ENCODE measurements around the gene USP17L20. TPM values are rescaled to one million over a fixed set of nuclear protein-coding genes. Genes with fewer than 3 reads are reported as not detected.
"Not testable (repeated sequence)": the region's sequence is repeated elsewhere in the genome, so short reads cannot be mapped to it uniquely, and the experiment has no call there.

Gene USP17L20, protein sequence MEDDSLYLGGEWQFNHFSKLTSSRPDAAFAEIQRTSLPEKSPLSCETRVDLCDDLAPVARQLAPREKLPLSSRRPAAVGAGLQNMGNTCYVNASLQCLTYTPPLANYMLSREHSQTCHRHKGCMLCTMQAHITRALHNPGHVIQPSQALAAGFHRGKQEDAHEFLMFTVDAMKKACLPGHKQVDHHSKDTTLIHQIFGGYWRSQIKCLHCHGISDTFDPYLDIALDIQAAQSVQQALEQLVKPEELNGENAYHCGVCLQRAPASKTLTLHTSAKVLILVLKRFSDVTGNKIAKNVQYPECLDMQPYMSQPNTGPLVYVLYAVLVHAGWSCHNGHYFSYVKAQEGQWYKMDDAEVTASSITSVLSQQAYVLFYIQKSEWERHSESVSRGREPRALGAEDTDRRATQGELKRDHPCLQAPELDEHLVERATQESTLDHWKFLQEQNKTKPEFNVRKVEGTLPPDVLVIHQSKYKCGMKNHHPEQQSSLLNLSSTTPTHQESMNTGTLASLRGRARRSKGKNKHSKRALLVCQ
- total RNA-seq (ENCODE audit: unreplicated experiment) = not detected
- long read RNA-seq = 0 reads

DNA sequence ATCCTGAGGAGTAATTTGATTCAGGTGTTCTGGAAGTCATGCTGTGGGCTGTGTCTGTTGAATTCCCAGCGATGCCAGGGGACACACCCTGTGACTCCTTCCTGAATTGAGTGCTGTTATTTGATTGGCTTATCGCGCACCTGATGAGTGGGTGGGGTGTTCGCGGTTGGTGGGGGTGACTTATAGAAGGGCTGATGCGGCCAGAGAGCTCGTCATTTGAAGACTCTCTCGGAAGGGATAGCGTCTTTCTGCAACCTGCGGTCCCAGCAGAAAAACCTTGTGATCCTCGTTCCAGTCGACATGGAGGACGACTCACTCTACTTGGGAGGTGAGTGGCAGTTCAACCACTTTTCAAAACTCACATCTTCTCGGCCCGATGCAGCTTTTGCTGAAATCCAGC is at the start of gene USP17L20:
Gene USP17L20 (plus strand): TSS at position 301 of the 400 bp plus-strand sequence. CDS start 0 bp downstream, at position 301.
- not testable (repeated sequence) for H3K27me3 Mint-ChIP-seq (ENCODE audit: unreplicated experiment); H3K9me3 Mint-ChIP-seq (ENCODE audit: unreplicated experiment); H3K4me1 Mint-ChIP-seq (ENCODE audit: low read depth, unreplicated experiment); H3K36me3 Mint-ChIP-seq (ENCODE audit: unreplicated experiment); DNase-seq; H3K27ac Mint-ChIP-seq (ENCODE audit: unreplicated experiment); H3K4me3 Mint-ChIP-seq (ENCODE audit: unreplicated experiment)

GRCh38 chr4:9210357-9210756 is 47.6 kb upstream of the USP17L20 start, which contains the start of gene USP17L10:
Gene USP17L10 (plus strand): TSS chr4:9210657. CDS start chr4:9210657, 0 bp downstream.
- not testable (repeated sequence) for H3K4me3 Mint-ChIP-seq (ENCODE audit: unreplicated experiment); H3K27me3 Mint-ChIP-seq (ENCODE audit: unreplicated experiment); H3K4me1 Mint-ChIP-seq (ENCODE audit: low read depth, unreplicated experiment); DNase-seq; H3K36me3 Mint-ChIP-seq (ENCODE audit: unreplicated experiment); H3K27ac Mint-ChIP-seq (ENCODE audit: unreplicated experiment); H3K9me3 Mint-ChIP-seq (ENCODE audit: unreplicated experiment)

GRCh38 chr4:9214701-9215100 is 43.2 kb upstream of the USP17L20 start:
- H3K4me1 Mint-ChIP-seq (ENCODE audit: low read depth, unreplicated experiment); H3K4me3 Mint-ChIP-seq (ENCODE audit: unreplicated experiment); H3K27me3 Mint-ChIP-seq (ENCODE audit: unreplicated experiment); DNase-seq; H3K9me3 Mint-ChIP-seq (ENCODE audit: unreplicated experiment); H3K27ac Mint-ChIP-seq (ENCODE audit: unreplicated experiment); H3K36me3 Mint-ChIP-seq (ENCODE audit: unreplicated experiment): not testable (repeated sequence)

DNA sequence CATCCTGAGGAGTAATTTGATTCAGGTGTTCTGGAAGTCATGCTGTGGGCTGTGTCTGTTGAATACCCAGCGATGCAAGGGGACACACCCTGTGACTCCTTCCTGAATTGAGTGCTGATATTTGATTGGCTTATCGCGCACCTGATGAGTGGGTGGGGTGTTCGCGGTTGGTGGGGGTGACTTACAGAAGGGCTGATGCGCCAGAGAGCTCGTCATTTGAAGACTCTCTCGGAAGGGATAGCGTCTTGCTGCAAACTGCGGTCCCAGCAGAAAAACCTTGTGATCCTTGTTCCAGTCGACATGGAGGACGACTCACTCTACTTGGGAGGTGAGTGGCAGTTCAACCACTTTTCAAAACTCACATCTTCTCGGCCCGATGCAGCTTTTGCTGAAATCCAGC is 42.8 kb upstream of the USP17L20 start, which contains the start of gene USP17L11:
Gene USP17L11 (plus strand): TSS at position 301 of the 400 bp plus-strand sequence. CDS start 0 bp downstream, at position 301.
- H3K9me3 Mint-ChIP-seq (ENCODE audit: unreplicated experiment); H3K4me1 Mint-ChIP-seq (ENCODE audit: low read depth, unreplicated experiment); H3K36me3 Mint-ChIP-seq (ENCODE audit: unreplicated experiment); H3K27me3 Mint-ChIP-seq (ENCODE audit: unreplicated experiment); H3K27ac Mint-ChIP-seq (ENCODE audit: unreplicated experiment); DNase-seq; H3K4me3 Mint-ChIP-seq (ENCODE audit: unreplicated experiment): not testable (repeated sequence)

DNA sequence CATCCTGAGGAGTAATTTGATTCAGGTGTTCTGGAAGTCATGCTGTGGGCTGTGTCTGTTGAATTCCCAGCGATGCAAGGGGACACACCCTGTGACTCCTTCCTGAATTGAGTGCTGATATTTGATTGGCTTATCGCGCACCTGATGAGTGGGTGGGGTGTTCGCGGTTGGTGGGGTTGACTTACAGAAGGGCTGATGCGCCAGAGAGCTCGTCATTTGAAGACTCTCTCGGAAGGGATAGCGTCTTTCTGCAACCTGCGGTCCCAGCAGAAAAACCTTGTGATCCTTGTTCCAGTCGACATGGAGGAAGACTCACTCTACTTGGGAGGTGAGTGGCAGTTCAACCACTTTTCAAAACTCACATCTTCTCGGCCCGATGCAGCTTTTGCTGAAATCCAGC is 38.1 kb upstream of the USP17L20 start, which contains the start of gene USP17L12:
Gene USP17L12 (plus strand): TSS at position 301 of the 400 bp plus-strand sequence. CDS start 0 bp downstream, at position 301.
- not testable (repeated sequence) for H3K4me1 Mint-ChIP-seq (ENCODE audit: low read depth, unreplicated experiment); H3K27me3 Mint-ChIP-seq (ENCODE audit: unreplicated experiment); DNase-seq; H3K27ac Mint-ChIP-seq (ENCODE audit: unreplicated experiment); H3K4me3 Mint-ChIP-seq (ENCODE audit: unreplicated experiment); H3K9me3 Mint-ChIP-seq (ENCODE audit: unreplicated experiment); H3K36me3 Mint-ChIP-seq (ENCODE audit: unreplicated experiment)

- H3K27ac Mint-ChIP-seq (ENCODE audit: unreplicated experiment); H3K27me3 Mint-ChIP-seq (ENCODE audit: unreplicated experiment); H3K4me1 Mint-ChIP-seq (ENCODE audit: low read depth, unreplicated experiment); H3K4me3 Mint-ChIP-seq (ENCODE audit: unreplicated experiment); H3K9me3 Mint-ChIP-seq (ENCODE audit: unreplicated experiment); H3K36me3 Mint-ChIP-seq (ENCODE audit: unreplicated experiment); DNase-seq: not testable (repeated sequence)
Measured at GRCh38 chr4:9224596-9224995, 33.3 kb upstream of the USP17L20 start, which contains the start of gene USP17L13. Gene USP17L13 (plus strand): TSS chr4:9224896. CDS start chr4:9224896, 0 bp downstream.

- H3K4me3 Mint-ChIP-seq (ENCODE audit: unreplicated experiment); H3K4me1 Mint-ChIP-seq (ENCODE audit: low read depth, unreplicated experiment); H3K9me3 Mint-ChIP-seq (ENCODE audit: unreplicated experiment); H3K27me3 Mint-ChIP-seq (ENCODE audit: unreplicated experiment); H3K36me3 Mint-ChIP-seq (ENCODE audit: unreplicated experiment); DNase-seq; H3K27ac Mint-ChIP-seq (ENCODE audit: unreplicated experiment): not testable (repeated sequence)
Measured at GRCh38 chr4:9230249-9230648, 27.7 kb upstream of the USP17L20 start.

DNA sequence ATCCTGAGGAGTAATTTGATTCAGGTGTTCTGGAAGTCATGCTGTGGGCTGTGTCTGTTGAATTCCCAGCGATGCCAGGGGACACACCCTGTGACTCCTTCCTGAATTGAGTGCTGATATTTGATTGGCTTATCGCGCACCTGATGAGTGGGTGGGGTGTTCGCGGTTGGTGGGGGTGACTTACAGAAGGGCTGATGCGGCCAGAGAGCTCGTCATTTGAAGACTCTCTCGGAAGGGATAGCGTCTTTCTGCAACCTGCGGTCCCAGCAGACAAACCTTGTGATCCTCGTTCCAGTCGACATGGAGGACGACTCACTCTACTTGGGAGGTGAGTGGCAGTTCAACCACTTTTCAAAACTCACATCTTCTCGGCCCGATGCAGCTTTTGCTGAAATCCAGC is 23.8 kb upstream of the USP17L20 start, which contains the start of gene USP17L15:
Gene USP17L15 (plus strand): TSS at position 301 of the 400 bp plus-strand sequence. CDS start 0 bp downstream, at position 301.
- not testable (repeated sequence) for H3K27me3 Mint-ChIP-seq (ENCODE audit: unreplicated experiment); H3K36me3 Mint-ChIP-seq (ENCODE audit: unreplicated experiment)

GRCh38 chr4:9238461-9238860 is 19.5 kb upstream of the USP17L20 start:
- not testable (repeated sequence) for H3K36me3 Mint-ChIP-seq (ENCODE audit: unreplicated experiment); H3K27me3 Mint-ChIP-seq (ENCODE audit: unreplicated experiment); DNase-seq; H3K9me3 Mint-ChIP-seq (ENCODE audit: unreplicated experiment); H3K4me1 Mint-ChIP-seq (ENCODE audit: low read depth, unreplicated experiment); H3K27ac Mint-ChIP-seq (ENCODE audit: unreplicated experiment); H3K4me3 Mint-ChIP-seq (ENCODE audit: unreplicated experiment)

More for the DNA sequence above, 23.8 kb upstream of the USP17L20 start, which contains the start of gene USP17L15:
- not testable (repeated sequence) for H3K27ac Mint-ChIP-seq (ENCODE audit: unreplicated experiment); H3K9me3 Mint-ChIP-seq (ENCODE audit: unreplicated experiment); H3K4me1 Mint-ChIP-seq (ENCODE audit: low read depth, unreplicated experiment); H3K4me3 Mint-ChIP-seq (ENCODE audit: unreplicated experiment); DNase-seq

GRCh38 chr4:9243579-9243978 is 14.3 kb upstream of the USP17L20 start, which contains the start of gene USP17L17:
Gene USP17L17 (plus strand): TSS chr4:9243879. CDS start chr4:9243879, 0 bp downstream.
- H3K4me1 Mint-ChIP-seq (ENCODE audit: low read depth, unreplicated experiment); H3K27me3 Mint-ChIP-seq (ENCODE audit: unreplicated experiment); DNase-seq; H3K27ac Mint-ChIP-seq (ENCODE audit: unreplicated experiment); H3K9me3 Mint-ChIP-seq (ENCODE audit: unreplicated experiment); H3K4me3 Mint-ChIP-seq (ENCODE audit: unreplicated experiment); H3K36me3 Mint-ChIP-seq (ENCODE audit: unreplicated experiment): not testable (repeated sequence)

DNA sequence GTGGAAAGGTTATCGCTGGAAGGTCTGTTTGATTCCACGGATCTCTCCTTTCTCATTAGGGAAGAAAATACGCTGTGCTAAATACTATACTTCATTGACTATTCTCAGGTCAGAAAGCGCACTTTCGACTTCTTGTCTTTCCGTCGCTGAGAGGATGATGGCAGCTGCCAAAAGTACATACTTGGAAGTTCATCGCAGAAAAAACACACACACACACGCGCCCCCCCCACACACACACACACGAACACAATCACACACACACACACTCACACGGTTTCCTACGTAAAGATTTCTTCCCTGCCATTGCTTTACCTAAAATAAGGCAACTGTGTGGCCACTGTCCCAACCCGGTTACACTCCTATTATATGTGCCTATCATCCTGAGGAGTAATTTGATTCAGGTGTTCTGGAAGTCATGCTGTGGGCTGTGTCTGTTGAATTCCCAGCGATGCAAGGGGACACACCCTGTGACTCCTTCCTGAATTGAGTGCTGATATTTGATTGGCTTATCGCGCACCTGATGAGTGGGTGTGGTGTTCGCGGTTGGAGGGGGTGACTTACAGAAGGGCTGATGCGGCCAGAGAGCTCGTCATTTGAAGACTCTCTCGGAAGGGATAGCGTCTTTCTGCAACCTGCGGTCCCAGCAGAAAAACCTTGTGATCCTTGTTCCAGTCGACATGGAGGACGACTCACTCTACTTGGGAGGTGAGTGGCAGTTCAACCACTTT is 9.8 kb upstream of the USP17L20 start, which contains the start of gene USP17L18:
Gene USP17L18 (plus strand): TSS at position 678 of the 728 bp plus-strand sequence. CDS start 0 bp downstream, at position 678.
- not testable (repeated sequence) for H3K36me3 Mint-ChIP-seq (ENCODE audit: unreplicated experiment); H3K27ac Mint-ChIP-seq (ENCODE audit: unreplicated experiment); H3K4me3 Mint-ChIP-seq (ENCODE audit: unreplicated experiment); H3K4me1 Mint-ChIP-seq (ENCODE audit: low read depth, unreplicated experiment); H3K27me3 Mint-ChIP-seq (ENCODE audit: unreplicated experiment); H3K9me3 Mint-ChIP-seq (ENCODE audit: unreplicated experiment)
- peak; percentile 6 for DNase-seq

Data from glutamatergic neuron (in vitro differentiated cells).